Transverse colon (tissue), 4 donors: ENCODE data around the gene APIP. TPM values are rescaled to one million over a fixed set of nuclear protein-coding genes. Genes with fewer than 3 reads are reported as not detected.
A peak's percentile ranks its signal among the peaks of the same experiment; 100 is the strongest.

ENCODE experiments used
- DNase-seq: peaks from one replicate; pipeline ENCODE4 v3.0.0-alpha.2; 2019
- H3K27ac ChIP-seq, 4 donors: fragments of 200-600 bp; sonication (generic); 2 replicates each; pipeline ENCODE4 v1.5.1; 2016 to 2018; ENCODE audit warnings: inconsistent platforms in 4 of 4
- H3K27me3 ChIP-seq: fragments of 200-600 bp; sonication (generic); 2 replicates; pipeline ENCODE4 v1.5.1; 2017; ENCODE audit warnings: inconsistent platforms
- H3K36me3 ChIP-seq, 4 donors: fragments of 200-600 bp; sonication (generic); 2 replicates each; pipeline ENCODE4 v1.5.1; 2017 to 2019; ENCODE audit warnings: inconsistent platforms in 4 of 4
- H3K4me1 ChIP-seq, 4 donors: fragments of 200-600 bp; sonication (generic); 2 replicates each; pipeline ENCODE4 v1.5.1; 2017 to 2020; ENCODE audit warnings: inconsistent platforms in 4 of 4
- H3K4me3 ChIP-seq, 4 donors: fragments of 200-600 bp; sonication (generic); 1 replicate in 1 of 4; 2 replicates in 3 of 4; pipeline versions ENCODE4 v1.5.1 to v1.6.1; 2017 to 2019; ENCODE audit warnings: inconsistent platforms in 4 of 4
- H3K9me3 ChIP-seq, 2 donors: fragments of 200-600 bp; sonication (generic); 2 replicates each; pipeline ENCODE4 v1.5.1; 2017 to 2019; ENCODE audit warnings: inconsistent platforms in 2 of 2
- EP300 ChIP-seq: sonication (generic); formaldehyde crosslinking; IDR thresholded peaks from one replicate; pipeline ENCODE4 v1.6.1; 2017; ENCODE audit warnings: antibody characterized with exemption, low read depth
- POLR2A ChIP-seq: fragments of 450-650 bp; IDR thresholded peaks from one replicate; pipeline ENCODE4 v1.6.1; 2016; ENCODE audit warnings: antibody characterized with exemption, mild to moderate bottlenecking, moderate library complexity
- POLR2AphosphoS5 ChIP-seq, 3 donors: sonication (generic); formaldehyde crosslinking; IDR thresholded peaks; one replicate each; pipeline ENCODE4 v1.6.1; 2016; ENCODE audit warnings: antibody characterized with exemption in 3 of 3
- WGBS, 2 donors: methylation state at CpG; one replicate each; pipeline ENCODE4 v1.1.5; 2018; ENCODE audit warnings: low coverage in 1 of 2; 5-methylcytosine and 5-hydroxymethylcytosine counted together
- in situ Hi-C, 4 donors: fragments of 200-750 bp; cut with MboI; loops; one replicate each; pipeline versions ENCODE4 v1.15.0 to v1.15.1; 2017; ENCODE audit warnings: low sequenced_read_pairs in 3 of 4, low pct_ligation_motif_present in 1 of 4, low pct_unique_long_range_greater_than_20kb in 1 of 4
- intact Hi-C: fragments of 100-400 bp; cut with DNase I; formaldehyde crosslinking; loops from one replicate; pipeline ENCODE4 v1.15.1; 2023; ENCODE audit warnings: low total_unique reads
- total RNA-seq, 4 donors: library from RNA; depleted of rRNA; stranded (reverse); fragments of >200 nt; gene quantifications; one replicate each; pipeline ENCODE4 v1.1.0, GENCODE V29; 2016
- TF ChIP-seq, protein P1 (sequence below), 5 experiments: fragments of 200-600 bp in 3 of 5; fragments of 450-650 bp in 2 of 5; sonication (generic) in 3 of 5; IDR thresholded peaks; 1 replicate in 2 of 5; 2 replicates in 3 of 5; pipeline ENCODE4 v1.5.1; 2016 to 2017; ENCODE audit warnings: antibody characterized with exemption in 5 of 5, inconsistent platforms in 3 of 5, mild to moderate bottlenecking in 2 of 5, moderate library complexity in 1 of 5

Gene APIP
- total RNA-seq, 4 donors from 2014 or later: 9.2 to 44.3 (median 14.6) TPM

- no peak for TF ChIP-seq EP300
- no peak for TF ChIP-seq POLR2AphosphoS5 (IDR thresholded peaks at IDR 0.05)
- no peak for TF ChIP-seq POLR2A
- TF ChIP-seq, protein P1, sequence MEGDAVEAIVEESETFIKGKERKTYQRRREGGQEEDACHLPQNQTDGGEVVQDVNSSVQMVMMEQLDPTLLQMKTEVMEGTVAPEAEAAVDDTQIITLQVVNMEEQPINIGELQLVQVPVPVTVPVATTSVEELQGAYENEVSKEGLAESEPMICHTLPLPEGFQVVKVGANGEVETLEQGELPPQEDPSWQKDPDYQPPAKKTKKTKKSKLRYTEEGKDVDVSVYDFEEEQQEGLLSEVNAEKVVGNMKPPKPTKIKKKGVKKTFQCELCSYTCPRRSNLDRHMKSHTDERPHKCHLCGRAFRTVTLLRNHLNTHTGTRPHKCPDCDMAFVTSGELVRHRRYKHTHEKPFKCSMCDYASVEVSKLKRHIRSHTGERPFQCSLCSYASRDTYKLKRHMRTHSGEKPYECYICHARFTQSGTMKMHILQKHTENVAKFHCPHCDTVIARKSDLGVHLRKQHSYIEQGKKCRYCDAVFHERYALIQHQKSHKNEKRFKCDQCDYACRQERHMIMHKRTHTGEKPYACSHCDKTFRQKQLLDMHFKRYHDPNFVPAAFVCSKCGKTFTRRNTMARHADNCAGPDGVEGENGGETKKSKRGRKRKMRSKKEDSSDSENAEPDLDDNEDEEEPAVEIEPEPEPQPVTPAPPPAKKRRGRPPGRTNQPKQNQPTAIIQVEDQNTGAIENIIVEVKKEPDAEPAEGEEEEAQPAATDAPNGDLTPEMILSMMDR (IDR thresholded peaks at IDR 0.05): no peak
- Histone ChIP-seq H3K27ac (no peak overlapping the region), H3K9me3 (no peaks in the 10 kb centered on the region), H3K4me1 (peaks cover 0 to 23% (median 6%) of the 10 kb centered on the region in 4 donors), H3K4me3 (no peak overlapping the region), H3K27me3 (no peaks in the 10 kb centered on the region), H3K36me3 (no peaks in the 10 kb centered on the region)
- 68 to 93% methylated on average over 2 of the region's 2 CpGs for WGBS, 2 donors
- in situ Hi-C loops: no loop called here
- no peak for DNase-seq
- intact Hi-C loops: no loop called here
Measured at GRCh38 chr11:34857463-34857862, 58.7 kb downstream of the APIP start.

- TF ChIP-seq, protein P1 (IDR thresholded peaks at IDR 0.05): no peak
- TF ChIP-seq EP300: no peak
- TF ChIP-seq POLR2A: no peak
- no peak for TF ChIP-seq POLR2AphosphoS5 (IDR thresholded peaks at IDR 0.05)
- Histone ChIP-seq H3K9me3 (no peaks in the 10 kb centered on the region), H3K27me3 (no peaks in the 10 kb centered on the region), H3K4me1 (peaks cover 0 to 28% (median 7%) of the 10 kb centered on the region in 4 donors), H3K4me3 (no peak overlapping the region), H3K27ac (peak overlapping the region; percentile 80 to 88 (median 86)), H3K36me3 (no peaks in the 10 kb centered on the region)
- no peak for DNase-seq
- intact Hi-C loops: no loop called here
- in situ Hi-C loops: no loop called here
- WGBS, 2 donors: 23 to 67% methylated on average over 1 of the region's 1 CpG
Measured at GRCh38 chr11:34856251-34856650, 59.9 kb downstream of the APIP start.

DNA sequence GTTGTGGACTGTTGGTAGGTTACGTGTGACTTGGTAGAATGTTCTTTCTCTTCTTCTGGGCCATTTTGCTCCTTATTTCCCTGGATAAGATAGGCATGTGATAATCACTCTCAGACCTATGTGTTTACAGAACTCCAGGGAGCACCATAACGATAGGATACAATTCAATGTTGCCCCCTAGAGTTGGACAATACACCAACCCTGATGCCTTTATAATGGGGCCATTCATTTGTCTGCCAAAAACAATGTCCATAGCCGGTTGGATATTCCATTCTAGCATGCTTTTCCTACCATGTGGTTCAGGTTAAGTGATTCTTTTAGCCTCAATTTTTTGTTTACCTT is 60.5 kb downstream of the APIP start:
- in situ Hi-C loops (no loop called here), intact Hi-C loops (no loop called here)
- no peak for DNase-seq
- Histone ChIP-seq H3K27me3 (no peaks in the 10 kb centered on the region), H3K27ac (peak overlapping the region; percentile 80 to 88 (median 86)), H3K4me1 (peaks cover 0 to 33% (median 10%) of the 10 kb centered on the region in 4 donors), H3K4me3 (no peak overlapping the region), H3K9me3 (no peaks in the 10 kb centered on the region), H3K36me3 (no peaks in the 10 kb centered on the region)
- WGBS, 2 donors: 34 to 50% methylated on average over 3 of the region's 3 CpGs
- no peak for TF ChIP-seq POLR2AphosphoS5 (IDR thresholded peaks at IDR 0.05)
- TF ChIP-seq, protein P1 (IDR thresholded peaks at IDR 0.05): peak in 1 of 5 experiments; percentile 23

GRCh38 chr11:34855021-34855753 is 61.0 kb downstream of the APIP start:
- in situ Hi-C loops (no loop called here), intact Hi-C loops (no loop called here)
- Histone ChIP-seq H3K4me3 (no peak overlapping the region), H3K9me3 (no peaks in the 10 kb centered on the region), H3K4me1 (peaks cover 0 to 34% (median 11%) of the 10 kb centered on the region in 4 donors), H3K27me3 (no peaks in the 10 kb centered on the region), H3K36me3 (no peaks in the 10 kb centered on the region), H3K27ac (peak overlapping the region; percentile 80 to 88 (median 86))
- no peak for TF ChIP-seq EP300
- TF ChIP-seq, protein P1 (IDR thresholded peaks at IDR 0.05): no peak
- TF ChIP-seq POLR2A: no peak
- TF ChIP-seq POLR2AphosphoS5 (IDR thresholded peaks at IDR 0.05): peak in 1 of 3 donors; percentile 57
- WGBS, 2 donors: 25 to 48% methylated on average over 5 of the region's 5 CpGs
- peak; percentile 44 for DNase-seq
